ENCODE results near the gene OBSCN.

Gene OBSCN

DNA sequence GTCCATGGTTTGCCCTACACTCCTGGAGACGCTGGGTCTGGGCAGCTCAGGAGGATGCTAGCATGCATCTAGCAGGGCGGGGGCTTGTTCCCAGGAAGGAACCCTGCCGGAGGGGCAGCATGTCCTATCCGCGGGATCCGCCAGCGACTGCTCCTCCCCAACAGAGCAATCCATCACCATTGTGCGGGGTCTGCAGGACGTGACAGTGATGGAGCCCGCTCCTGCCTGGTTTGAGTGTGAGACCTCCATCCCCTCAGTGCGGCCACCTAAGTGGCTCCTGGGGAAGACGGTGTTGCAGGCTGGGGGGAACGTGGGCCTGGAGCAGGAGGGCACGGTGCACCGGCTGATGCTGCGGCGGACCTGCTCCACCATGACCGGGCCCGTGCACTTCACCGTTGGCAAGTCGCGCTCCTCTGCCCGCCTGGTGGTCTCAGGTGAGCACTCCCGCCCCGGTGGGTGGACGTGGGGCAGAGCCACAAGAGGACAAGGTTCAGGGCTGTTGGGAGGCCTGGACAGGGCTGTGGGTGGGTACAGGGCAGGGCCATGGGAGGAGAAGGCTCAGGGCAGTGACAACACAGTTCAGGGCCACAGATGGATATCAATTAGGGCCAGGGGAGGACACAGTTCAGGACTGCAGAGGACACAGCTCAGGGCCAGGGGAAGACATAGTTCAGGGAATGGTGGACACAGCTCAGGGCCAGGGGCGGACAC lies 71.3 kb downstream of the OBSCN start:
- DNase-seq, result no peak

DNA sequence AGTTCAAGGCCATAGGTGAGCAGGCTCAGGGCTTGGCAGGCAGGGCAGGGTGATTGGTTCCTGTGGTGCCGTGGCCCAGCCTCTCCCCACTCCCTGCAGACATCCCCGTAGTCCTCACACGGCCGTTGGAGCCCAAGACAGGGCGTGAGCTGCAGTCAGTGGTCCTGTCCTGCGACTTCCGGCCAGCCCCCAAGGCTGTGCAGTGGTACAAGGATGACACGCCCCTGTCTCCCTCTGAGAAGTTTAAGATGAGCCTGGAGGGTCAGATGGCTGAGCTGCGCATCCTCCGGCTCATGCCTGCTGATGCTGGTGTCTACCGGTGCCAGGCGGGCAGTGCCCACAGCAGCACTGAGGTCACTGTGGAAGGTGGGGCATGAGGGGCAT lies 71.9 kb downstream of the OBSCN start:
- no peak for DNase-seq

DNA sequence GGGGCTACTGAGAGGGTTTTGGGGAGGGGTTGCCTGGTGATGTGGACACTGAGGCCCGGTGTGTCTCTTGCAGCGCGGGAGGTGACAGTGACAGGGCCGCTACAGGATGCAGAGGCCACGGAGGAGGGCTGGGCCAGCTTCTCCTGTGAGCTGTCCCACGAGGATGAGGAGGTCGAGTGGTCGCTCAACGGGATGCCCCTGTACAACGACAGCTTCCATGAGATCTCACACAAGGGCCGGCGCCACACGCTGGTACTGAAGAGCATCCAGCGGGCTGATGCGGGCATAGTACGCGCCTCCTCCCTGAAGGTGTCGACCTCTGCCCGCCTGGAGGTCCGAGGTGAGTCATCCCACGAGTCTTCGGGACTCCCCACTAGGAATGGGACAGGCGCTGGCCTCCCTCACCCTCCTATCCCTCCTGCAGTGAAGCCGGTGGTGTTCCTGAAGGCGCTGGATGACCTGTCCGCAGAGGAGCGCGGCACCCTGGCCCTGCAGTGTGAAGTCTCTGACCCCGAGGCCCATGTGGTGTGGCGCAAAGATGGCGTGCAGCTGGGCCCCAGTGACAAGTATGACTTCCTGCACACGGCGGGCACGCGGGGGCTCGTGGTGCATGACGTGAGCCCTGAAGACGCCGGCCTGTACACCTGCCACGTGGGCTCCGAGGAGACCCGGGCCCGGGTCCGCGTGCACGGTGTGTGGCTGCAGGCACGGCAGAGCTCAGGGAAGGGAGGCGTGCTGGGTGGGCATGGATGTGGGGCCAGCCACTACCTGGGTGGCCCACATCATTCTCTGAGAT lies 72.5 kb downstream of the OBSCN start:
- DNase-seq, result no peak

DNA sequence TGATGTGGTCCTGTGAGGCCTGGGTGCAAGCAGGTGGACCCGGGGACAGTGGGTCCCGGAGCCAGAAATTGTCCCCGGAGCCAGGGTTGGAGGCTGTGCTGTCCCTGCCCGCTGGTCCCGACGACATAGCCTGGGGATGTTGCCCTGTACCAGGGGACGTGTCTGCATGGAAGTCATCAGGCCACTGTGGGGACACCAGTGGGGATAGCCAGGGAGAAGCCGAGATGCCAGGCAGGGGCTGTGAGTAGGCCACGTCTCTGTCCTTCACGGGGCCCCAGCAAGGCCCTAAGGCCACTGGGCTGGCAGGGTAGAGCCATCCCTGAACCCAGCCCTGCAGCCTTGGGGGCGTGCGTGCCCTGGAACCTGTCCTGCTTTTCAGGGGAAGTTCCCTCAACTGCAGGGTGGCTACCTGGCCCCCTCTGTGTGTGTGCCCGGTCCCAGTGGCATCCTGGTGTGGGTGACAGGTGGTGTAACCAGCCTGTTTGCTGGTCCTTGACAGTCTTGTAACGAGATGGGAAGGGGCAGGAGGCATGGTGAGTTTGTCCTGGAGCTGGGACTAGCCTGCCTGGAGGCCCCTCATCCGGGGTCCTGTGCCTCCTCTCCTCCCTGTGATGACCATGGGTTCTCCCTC lies 73.2 kb downstream of the OBSCN start:
- no peak for DNase-seq

DNA sequence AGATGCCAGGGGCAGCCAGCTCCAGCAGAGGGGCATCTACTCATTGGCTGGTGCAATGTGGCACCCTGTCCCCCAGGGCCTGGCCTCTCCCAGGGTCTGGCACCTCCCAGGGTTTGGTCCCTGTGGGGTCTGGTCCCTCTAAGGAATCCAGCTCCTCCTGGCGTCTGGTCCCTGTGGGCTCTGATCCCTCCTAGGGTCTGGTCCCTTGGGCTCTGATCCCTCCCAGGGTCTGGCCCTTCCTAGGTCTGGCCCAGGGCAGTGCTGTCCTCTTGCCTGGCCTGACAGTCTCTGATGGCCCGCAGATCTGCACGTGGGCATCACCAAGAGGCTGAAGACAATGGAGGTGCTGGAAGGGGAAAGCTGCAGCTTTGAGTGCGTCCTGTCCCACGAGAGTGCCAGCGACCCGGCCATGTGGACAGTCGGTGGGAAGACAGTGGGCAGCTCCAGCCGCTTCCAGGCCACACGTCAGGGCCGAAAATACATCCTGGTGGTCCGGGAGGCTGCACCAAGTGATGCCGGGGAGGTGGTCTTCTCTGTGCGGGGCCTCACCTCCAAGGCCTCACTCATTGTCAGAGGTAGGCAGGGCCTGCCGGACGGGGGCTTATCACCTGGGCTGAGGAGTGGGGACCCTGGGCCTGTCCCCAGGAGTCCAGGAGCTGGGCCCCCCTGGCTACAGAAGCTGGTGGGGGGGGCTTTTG lies 73.9 kb downstream of the OBSCN start:
- DNase-seq, result no peak

DNA sequence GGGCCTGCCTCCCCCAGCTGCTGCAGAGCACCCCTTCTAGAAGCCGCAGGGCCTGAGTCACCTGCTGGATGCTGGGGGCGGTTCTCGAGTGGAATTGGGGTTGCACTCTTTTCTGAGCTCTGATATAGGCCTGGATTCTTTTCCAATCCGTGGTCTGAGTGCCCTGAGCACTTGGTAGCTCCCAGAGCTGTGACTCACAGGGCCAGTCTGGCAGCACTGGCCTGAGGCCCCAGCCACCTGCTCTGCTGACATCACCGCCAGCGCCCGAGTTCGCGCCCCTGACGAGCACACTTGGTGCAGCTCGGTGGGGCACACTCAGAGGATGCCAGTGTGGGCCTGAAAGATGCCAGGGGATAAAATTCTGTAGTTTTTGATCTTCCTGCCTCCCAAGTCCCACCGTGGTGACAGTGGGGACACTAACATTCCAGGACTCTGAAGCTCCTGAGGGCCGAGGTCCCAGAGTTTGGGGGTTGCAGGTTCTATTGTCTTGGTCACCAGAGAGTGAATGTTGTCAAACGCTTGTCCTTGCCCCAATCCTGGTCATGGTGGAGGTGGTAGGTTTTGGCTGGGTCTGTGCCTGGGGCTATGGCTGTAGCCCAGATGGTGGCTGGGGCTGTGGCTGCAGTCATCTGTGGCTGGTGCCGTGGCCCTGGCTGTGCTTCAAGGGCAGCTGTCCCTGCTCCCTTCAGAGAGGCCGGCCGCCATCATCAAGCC lies 74.6 kb downstream of the OBSCN start:
- DNase-seq, result no peak

DNA sequence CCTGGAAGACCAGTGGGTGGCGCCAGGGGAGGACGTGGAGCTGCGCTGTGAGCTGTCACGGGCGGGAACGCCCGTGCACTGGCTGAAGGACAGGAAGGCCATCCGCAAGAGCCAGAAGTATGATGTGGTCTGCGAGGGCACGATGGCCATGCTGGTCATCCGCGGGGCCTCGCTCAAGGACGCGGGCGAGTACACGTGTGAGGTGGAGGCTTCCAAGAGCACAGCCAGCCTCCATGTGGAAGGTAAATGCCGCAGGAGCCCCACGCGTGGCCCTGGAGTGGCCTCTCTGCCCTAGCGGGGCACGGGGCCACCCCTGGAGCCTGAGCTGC lies 75.2 kb downstream of the OBSCN start:
- no peak for DNase-seq

DNA sequence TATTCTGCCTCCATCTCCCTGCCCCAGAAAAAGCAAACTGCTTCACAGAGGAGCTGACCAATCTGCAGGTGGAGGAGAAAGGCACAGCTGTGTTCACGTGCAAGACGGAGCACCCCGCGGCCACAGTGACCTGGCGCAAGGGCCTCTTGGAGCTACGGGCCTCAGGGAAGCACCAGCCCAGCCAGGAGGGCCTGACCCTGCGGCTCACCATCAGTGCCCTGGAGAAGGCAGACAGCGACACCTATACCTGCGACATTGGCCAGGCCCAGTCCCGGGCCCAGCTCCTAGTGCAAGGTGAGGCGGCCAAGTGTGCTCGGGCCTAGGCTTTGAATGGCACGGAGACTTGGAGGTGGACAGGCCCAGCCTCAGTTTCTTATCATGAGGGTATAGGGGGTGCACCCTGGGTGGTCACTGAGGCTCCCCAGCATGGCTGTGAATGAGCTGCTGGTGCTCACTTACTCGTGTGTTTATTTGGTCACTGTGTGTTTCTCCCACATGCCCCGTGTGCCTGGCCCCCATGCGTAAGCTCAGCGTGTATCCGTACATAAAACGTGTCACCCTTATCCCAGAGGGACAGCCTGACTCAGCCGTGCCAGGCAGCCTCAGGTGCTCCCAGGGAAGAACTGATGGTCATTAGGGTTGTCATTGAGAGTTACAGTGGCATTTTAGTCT lies 75.8 kb downstream of the OBSCN start:
- DNase-seq, result no peak

DNA sequence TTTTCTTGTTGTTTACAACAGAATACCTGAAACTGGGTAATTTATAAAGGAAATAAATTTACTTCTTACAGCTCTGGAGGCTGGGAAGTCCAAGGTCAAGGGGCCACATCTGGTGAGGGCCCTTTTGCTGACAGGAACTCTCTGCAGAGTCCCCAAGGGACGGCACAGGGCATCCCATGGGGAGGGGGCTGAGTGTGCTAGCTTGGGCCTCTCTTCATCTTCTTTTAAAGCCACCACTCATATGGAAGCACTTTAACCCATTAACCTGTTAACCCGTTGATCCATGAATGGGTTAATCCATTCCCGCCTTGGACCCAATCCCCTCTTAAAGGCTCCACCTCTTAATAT lies 76.3 kb downstream of the OBSCN start:
- DNase-seq, result no peak

DNA sequence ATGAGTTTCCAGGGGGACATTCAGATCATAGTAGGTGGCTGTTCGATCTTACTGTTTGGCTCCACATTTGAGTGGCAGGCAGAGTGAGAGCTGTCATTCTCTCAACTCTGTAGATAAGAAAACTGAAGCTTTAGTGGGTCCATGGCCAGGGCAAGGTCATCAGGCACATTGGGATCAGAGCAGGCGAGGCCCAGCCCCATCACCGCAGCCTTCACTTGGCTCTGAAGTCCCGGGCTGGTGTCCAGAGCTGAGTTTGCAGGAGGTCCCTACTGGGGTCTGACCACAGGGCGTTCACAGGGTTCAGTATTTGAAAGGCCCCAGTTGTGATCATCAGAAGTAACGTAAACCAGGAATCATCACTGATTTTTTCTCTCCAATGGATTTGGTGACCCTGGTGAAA lies 76.7 kb downstream of the OBSCN start:
- DNase-seq, result no peak

DNA sequence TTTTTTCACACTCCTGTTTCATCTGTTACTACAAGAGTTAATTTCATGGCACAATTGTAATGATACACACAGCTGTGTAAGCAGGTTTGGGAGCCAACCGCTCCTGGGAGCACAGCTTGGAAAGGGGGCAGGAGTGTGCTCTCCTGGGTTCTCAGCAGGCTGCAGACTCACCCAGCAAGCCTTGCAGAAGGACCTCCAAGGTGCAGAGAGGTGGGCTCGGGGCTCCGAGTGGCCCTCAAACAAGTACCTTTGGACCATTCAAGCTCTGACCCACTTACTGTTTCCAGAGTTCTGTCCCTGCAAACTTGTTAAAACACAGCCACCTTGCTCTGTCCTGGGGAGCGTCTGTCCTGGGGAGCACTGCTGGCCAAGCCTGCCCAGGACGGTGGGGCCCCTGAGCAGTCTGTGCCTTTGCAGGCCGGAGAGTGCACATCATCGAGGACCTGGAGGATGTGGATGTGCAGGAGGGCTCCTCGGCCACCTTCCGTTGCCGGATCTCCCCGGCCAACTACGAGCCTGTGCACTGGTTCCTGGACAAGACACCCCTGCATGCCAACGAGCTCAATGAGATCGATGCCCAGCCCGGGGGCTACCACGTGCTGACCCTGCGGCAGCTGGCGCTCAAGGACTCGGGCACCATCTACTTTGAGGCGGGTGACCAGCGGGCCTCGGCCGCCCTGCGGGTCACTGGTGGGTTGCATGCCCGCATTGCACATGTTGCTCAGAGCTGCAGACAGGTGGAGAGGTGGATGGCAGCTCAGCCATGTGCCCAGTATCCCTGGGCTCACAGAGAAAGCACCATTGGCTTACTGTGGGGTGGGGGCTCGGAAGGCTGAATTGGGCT lies 78.0 kb downstream of the OBSCN start:
- DNase-seq, result no peak

DNA sequence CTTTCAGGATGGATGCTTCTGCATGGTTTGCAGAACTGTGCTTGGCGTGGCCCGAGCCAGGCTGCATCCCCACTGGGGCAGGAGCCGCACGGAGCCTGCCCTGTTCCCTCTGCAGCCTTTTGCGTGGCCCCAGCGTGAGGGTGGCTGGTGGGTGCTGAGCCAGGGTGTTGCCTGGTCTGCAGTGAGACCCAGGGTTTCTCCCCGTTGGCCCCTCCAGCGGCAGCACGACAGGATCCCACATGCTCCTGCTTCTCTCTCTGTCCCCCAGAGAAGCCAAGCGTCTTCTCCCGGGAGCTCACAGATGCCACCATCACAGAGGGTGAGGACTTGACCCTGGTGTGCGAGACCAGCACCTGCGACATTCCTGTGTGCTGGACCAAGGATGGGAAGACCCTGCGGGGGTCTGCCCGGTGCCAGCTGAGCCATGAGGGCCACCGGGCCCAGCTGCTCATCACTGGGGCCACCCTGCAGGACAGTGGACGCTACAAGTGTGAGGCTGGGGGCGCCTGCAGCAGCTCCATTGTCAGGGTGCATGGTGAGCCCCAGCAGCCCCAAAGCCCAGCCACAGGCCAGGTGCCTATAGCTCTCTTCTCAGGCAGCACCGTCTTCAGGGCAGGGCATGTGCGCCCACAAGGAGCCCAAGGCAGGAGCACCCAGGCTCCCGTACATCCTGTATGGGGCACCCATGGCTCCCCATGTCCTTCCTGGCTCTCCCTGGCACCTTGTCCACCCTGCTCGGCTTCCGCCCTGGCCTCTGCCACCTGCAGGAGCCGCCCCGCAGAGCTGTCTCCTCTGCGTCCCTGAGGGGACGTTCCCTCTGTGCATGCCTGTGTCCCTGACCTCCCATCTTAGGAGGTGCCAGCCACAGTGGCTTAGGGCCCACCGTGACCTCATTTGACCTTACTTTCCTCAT lies 78.9 kb downstream of the OBSCN start:
- no peak for DNase-seq

DNA sequence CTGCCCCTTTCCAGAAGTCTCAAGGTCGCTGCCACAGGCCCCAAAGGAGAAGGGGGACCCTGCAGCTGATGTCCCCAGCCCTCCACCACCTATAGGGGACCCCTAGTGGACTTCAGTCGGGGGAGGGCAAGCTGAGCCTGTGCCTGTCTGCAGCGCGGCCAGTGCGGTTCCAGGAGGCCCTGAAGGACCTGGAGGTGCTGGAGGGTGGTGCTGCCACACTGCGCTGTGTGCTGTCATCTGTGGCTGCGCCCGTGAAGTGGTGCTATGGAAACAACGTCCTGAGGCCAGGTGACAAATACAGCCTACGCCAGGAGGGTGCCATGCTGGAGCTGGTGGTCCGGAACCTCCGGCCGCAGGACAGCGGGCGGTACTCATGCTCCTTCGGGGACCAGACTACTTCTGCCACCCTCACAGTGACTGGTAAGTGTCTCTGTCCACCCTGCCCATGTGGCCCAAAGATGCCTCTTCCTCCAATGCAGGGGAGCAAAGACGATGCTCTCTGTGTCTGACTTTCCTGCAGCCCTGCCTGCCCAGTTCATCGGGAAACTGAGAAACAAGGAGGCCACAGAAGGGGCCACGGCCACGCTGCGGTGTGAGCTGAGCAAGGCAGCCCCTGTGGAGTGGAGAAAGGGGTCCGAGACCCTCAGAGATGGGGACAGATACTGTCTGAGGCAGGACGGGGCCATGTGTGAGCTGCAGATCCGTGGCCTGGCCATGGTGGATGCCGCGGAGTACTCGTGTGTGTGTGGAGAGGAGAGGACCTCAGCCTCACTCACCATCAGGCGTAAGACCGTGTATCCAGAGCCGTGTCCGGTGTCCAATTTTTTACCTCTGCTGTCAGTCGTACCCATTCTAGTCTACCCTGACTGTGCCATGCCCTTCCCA lies 79.9 kb downstream of the OBSCN start:
- no peak for DNase-seq

DNA sequence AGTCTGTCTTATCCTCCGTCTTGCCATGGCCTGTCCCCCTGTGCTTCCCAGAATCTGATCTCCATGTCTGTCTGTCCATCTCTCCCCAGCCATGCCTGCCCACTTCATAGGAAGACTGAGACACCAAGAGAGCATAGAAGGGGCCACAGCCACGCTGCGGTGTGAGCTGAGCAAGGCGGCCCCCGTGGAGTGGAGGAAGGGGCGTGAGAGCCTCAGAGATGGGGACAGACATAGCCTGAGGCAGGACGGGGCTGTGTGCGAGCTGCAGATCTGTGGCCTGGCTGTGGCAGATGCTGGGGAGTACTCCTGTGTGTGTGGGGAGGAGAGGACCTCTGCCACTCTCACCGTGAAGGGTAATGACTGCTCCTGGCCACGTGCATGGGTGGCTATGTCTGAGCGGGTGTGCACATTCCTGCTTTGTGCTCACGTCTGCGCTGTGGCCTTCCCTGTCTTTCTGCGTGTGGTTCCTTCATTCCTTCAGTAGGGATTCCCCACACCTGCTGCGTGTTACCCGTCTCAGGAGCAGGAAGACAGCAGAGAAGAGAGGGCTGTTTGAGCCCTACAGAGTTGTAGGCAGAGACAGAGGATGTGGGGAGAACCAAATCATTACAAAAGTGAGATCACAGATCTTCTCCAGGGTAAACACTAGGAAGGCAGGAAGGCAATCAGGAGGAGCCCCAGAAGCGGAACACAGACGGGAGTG lies 80.8 kb downstream of the OBSCN start:
- no peak for DNase-seq

DNA sequence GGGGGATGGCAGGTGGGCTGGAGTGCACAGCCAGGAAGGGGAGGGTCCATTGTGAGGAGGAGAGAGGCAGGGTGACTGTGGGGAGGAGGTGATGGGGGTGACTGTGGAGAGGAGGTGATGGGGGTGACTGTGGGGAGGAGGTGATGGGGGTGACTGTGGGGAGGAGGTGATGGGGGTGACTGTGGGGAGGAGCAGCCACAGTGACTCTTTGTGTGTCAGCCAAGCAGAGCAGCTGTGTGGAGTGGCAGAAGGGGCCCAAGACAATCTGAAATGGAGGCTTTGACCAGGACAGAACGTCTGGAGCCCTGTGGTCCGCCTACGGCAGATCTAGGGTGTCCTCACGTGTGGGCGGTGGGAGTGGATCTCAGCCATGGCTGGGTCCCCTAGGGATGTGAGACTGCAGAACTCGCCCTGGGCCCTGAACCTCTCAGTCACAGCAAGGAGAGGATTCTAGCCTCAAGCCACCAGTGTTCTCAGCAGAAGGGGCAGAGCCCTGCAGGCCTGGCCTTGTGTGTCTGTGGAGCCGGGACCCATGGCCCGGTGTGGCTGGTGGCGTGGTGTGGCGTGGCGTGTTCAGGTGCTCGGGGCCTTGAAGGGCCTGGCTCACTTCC lies 81.5 kb downstream of the OBSCN start:
- peak; percentile 6 for DNase-seq

DNA sequence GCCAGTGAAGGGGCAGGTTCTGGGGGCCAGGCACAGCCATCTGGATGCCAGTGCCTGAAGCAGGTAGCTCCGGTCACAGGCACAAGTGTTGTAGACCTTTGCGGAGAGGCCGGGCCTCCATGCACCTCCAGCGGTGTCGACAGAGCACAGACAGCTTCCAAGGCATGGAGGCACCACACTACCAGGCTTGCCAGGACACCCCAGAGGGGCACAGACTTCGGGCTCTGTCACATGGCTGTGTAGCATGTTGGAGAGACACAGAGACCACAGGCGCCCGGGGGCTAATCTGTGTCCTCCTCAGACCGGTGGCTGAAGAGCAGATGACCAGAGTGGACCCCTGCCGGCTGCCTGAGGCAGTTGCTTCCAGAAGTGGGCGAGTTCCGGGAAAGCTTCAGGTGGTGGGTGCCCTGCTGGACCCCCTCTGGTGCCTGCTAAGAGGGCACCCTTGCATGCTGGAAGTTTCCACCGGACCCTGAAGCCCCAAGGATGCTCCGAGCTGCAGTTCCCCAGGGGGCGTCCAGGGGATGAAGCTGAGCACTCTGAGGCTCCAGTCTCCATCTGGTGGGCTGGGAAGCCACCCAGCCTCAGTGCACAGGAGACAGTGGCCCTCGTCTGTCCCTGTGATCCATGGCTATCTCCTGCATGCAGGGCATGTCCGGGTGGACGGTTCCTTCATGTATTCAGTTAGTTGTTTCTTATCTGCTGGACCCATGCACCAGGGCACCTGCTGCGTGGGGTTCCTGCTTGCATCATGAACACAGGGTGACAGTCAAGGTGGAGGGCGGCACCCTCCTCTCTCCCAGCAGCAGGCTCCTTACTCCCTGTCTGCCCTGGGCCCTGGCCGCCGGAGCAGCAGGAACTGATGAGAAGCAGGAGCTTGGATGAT lies 82.4 kb downstream of the OBSCN start:
- DNase-seq, result no peak

DNA sequence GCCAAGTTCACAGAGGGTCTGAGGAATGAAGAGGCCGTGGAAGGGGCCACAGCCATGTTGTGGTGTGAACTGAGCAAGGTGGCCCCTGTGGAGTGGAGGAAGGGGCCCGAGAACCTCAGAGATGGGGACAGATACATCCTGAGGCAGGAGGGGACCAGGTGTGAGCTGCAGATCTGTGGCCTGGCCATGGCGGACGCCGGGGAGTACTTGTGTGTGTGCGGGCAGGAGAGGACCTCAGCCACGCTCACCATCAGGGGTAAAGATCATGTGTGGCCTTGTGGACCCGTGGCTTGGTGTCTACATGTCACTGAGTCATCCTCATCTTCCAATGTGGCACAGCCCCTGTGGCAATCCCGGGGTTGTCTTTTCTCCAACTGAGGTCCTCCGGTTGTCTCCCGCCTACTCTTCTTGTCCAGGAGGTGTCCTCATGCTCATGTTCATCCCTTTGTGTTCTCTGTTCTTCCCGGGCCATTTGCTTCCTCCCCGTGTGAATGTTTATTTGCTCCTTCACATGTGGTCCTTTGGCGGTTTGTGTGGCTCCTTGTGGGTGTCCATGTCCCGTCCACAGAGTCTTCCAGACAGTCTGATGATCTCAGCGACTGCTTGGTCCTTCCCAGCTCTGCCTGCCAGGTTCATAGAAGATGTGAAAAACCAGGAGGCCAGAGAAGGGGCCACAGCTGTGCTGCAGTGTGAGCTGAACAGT lies 84.2 kb downstream of the OBSCN start:
- DNase-seq, result no peak

Measured in CD4-positive, alpha-beta T cell treated with Interleukin-21 for 1 hour (primary cell).